ENCODE results near the gene GLIS1.

GLIS1 gene

DNA sequence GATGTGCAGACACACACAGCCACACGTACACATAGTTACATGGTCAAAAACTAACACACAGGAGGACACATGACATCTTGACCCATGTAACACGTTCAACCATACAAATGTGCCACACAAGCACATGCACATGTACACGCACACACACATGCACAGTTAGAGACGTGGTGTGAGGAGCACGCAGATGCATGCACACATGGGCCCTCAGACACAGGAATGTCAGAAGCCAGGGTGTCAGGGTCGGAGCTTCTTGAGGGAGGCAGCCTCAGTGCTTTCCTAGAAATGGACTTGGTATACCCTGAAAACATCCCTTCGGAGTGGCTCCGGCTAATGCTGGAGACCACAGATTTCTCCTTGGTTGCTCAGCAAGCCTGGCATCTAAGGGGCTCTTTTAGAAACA lies 165.4 kb downstream of the GLIS1 start:
- no peak overlapping the region for H3K4me2 ChIP-seq (ENCODE audit: low read depth, low read length, poor library complexity, severe bottlenecking)
- H2AFZ ChIP-seq (ENCODE audit: low read length): no peak overlapping the region
- H3K9me3 ChIP-seq (ENCODE audit: insufficient read depth, low read depth, low read length): no peaks in the 10 kb centered on the region
- no peaks in the 10 kb centered on the region for H3K9me2 ChIP-seq (replicated peaks; ENCODE audit: low read depth, low read length)
- no peaks in the 10 kb centered on the region for H3K79me2 ChIP-seq (ENCODE audit: insufficient read depth, low read length)
- H3K27me3 ChIP-seq (ENCODE audit: insufficient read depth, low read length, poor library complexity, severe bottlenecking): no peaks in the 10 kb centered on the region
- no peak overlapping the region for H3K9ac ChIP-seq (ENCODE audit: low read depth, low read length, poor library complexity, severe bottlenecking)
- H4K20me1 ChIP-seq (ENCODE audit: insufficient read depth, low read length, poor library complexity, severe bottlenecking): no peaks in the 10 kb centered on the region
- H3K4me3 ChIP-seq (ENCODE audit: low read length, poor library complexity, severe bottlenecking): no peak overlapping the region
- no peaks in the 10 kb centered on the region for H3F3A ChIP-seq (ENCODE audit: low read depth)
- TF ChIP-seq CTCF (conservative IDR thresholded peaks at IDR 0.05; ENCODE audit: low read length) (no peak), EZH2phosphoT487 (IDR thresholded peaks at IDR 0.05; ENCODE audit: borderline replicate concordance) (no peak)
- no peaks in the 10 kb centered on the region for H3K36me3 ChIP-seq (ENCODE audit: insufficient read depth, low read length)
- H3K4me1 ChIP-seq (ENCODE audit: insufficient read depth, low read length, poor library complexity, severe bottlenecking): peaks cover 67% of the 10 kb centered on the region

- Histone ChIP-seq H3K4me2 (ENCODE audit: low read depth, low read length, poor library complexity, severe bottlenecking) (no peak overlapping the region), H3K4me1 (ENCODE audit: insufficient read depth, low read length, poor library complexity, severe bottlenecking) (peaks cover 74% of the 10 kb centered on the region), H3K9me2 (replicated peaks; ENCODE audit: low read depth, low read length) (no peaks in the 10 kb centered on the region), H3K27me3 (ENCODE audit: insufficient read depth, low read length, poor library complexity, severe bottlenecking) (no peaks in the 10 kb centered on the region), H3K79me2 (ENCODE audit: insufficient read depth, low read length) (no peaks in the 10 kb centered on the region), H3K36me3 (ENCODE audit: insufficient read depth, low read length) (no peaks in the 10 kb centered on the region), H3K9me3 (ENCODE audit: insufficient read depth, low read depth, low read length) (no peaks in the 10 kb centered on the region), H3K4me3 (ENCODE audit: low read length, poor library complexity, severe bottlenecking) (no peak overlapping the region), H4K20me1 (ENCODE audit: insufficient read depth, low read length, poor library complexity, severe bottlenecking) (no peaks in the 10 kb centered on the region), H3K9ac (ENCODE audit: low read depth, low read length, poor library complexity, severe bottlenecking) (peak overlapping the region; percentile 43), H3F3A (ENCODE audit: low read depth) (no peaks in the 10 kb centered on the region), H2AFZ (ENCODE audit: low read length) (peak overlapping the region; percentile 34; the same call in 1 of the 2 replicates)
- no peak for TF ChIP-seq EZH2phosphoT487 (IDR thresholded peaks at IDR 0.05; ENCODE audit: borderline replicate concordance)
- no peak for TF ChIP-seq CTCF (conservative IDR thresholded peaks at IDR 0.05; ENCODE audit: low read length)
These were observed 166.2 kb downstream of the GLIS1 start for GRCh38 chr1:53572815-53573173.

DNA sequence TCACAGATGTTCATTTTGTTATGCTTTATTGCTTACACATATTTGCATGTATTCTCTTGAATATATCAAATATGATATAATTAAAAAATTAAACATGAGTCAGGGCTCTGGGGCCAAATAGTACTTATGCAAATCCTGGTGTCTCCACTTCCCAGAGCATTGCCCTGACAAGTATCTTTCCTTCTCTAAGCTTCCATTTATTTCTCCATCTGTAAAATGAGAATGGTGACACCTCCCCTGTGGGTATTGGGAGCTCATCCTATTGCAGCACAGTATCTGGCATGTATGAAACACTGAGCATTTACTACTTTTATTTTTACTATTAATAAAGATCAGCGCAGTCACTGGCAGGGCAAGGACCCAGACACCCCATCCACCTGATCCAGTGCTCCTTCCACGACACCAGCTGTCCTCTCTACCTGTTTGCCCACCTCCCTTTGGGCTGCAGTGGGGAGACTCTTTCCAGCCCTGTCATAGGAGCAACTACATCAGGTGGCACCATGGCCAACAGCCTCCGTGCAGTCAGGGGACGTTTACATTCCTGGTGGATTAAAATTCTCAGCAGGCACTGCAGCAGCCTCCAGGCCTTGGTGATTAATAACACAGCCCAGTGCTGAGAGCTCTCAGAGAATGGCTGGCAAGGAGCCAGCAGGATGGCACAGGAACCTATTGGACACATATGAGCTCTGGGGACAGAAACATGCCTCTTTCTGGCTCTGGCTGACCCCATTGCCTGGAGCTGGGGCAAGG lies 166.7 kb downstream of the GLIS1 start:
- Histone ChIP-seq H3F3A (ENCODE audit: low read depth) (no peaks in the 10 kb centered on the region), H3K79me2 (ENCODE audit: insufficient read depth, low read length) (no peaks in the 10 kb centered on the region), H3K9ac (ENCODE audit: low read depth, low read length, poor library complexity, severe bottlenecking) (peak overlapping the region; percentile 43), H3K4me3 (ENCODE audit: low read length, poor library complexity, severe bottlenecking) (no peak overlapping the region), H3K9me3 (ENCODE audit: insufficient read depth, low read depth, low read length) (peaks cover 4% of the 10 kb centered on the region; the same call in 1 of the 2 replicates), H3K4me1 (ENCODE audit: insufficient read depth, low read length, poor library complexity, severe bottlenecking) (peaks cover 75% of the 10 kb centered on the region), H3K4me2 (ENCODE audit: low read depth, low read length, poor library complexity, severe bottlenecking) (no peak overlapping the region), H3K36me3 (ENCODE audit: insufficient read depth, low read length) (no peaks in the 10 kb centered on the region), H3K27me3 (ENCODE audit: insufficient read depth, low read length, poor library complexity, severe bottlenecking) (no peaks in the 10 kb centered on the region), H2AFZ (ENCODE audit: low read length) (peak overlapping the region; percentile 34; the same call in 1 of the 2 replicates), H3K9me2 (replicated peaks; ENCODE audit: low read depth, low read length) (no peaks in the 10 kb centered on the region), H4K20me1 (ENCODE audit: insufficient read depth, low read length, poor library complexity, severe bottlenecking) (no peaks in the 10 kb centered on the region)
- TF ChIP-seq EZH2phosphoT487 (IDR thresholded peaks at IDR 0.05; ENCODE audit: borderline replicate concordance): no peak
- TF ChIP-seq CTCF (conservative IDR thresholded peaks at IDR 0.05; ENCODE audit: low read length): no peak
